PC-9 (cell line): ENCODE measurements around the gene TENT4A.

ENCODE experiments used
- CTCF ChIP-seq: fragments of 200-600 bp; sonication (generic); conservative IDR thresholded peaks from 2 replicates; pipeline ENCODE4 v1.6.1; 2017; ENCODE audit warnings: mixed run types, antibody characterized with exemption, mild to moderate bottlenecking, moderate library complexity
- EZH2 ChIP-seq: fragments of 200-600 bp; sonication (generic); IDR thresholded peaks from 2 replicates; pipeline ENCODE4 v1.8.0; 2017; ENCODE audit warnings: antibody characterized with exemption, low read depth

GRCh38 chr5:6774721-6775204 lies 61.5 kb downstream of the TENT4A start:
- TF ChIP-seq CTCF: no peak
- TF ChIP-seq EZH2: no peak
